ENCODE results near the gene FTH1. TPM values are rescaled to one million over a fixed set of nuclear protein-coding genes. Genes with fewer than 3 reads are reported as not detected.

Gene FTH1
- total and polyA plus RNA-seq, 5 experiments from 2014 or later, result 571 to 2,491 (median 1,933) TPM

- H3K4me3 Mint-ChIP-seq, result no peak overlapping the region
- H3K27me3 Mint-ChIP-seq, result peaks cover 3 to 13% (median 9%) of the 10 kb centered on the region in 5 donors
- DNase-seq (no peak), ATAC-seq (no peak)
- H3K36me3 Mint-ChIP-seq, result no peaks in the 10 kb centered on the region
- POLR2A ChIA-PET, result no interaction called here
- peaks cover 0 to 6% (median 1%) of the 10 kb centered on the region in 4 donors for H3K4me1 Mint-ChIP-seq
- no peak overlapping the region for H3K27ac Mint-ChIP-seq
- no peaks in the 10 kb centered on the region for H3K9me3 Mint-ChIP-seq
Observed at GRCh38 chr11:61925736-61926135, 41.7 kb downstream of the FTH1 start.

- ATAC-seq (no peak), DNase-seq (peak in 1 of 10 donors; percentile 15)
- peak overlapping the region in 1 of 10 donors; percentile 58 for H3K27ac Mint-ChIP-seq
- peaks cover 0 to 6% (median 1%) of the 10 kb centered on the region in 4 donors for H3K4me1 Mint-ChIP-seq
- no peaks in the 10 kb centered on the region for H3K9me3 Mint-ChIP-seq
- peaks cover 5 to 28% (median 16%) of the 10 kb centered on the region in 5 donors for H3K27me3 Mint-ChIP-seq
- H3K4me3 Mint-ChIP-seq, result no peak overlapping the region
- POLR2A ChIA-PET, result no interaction called here
- no peaks in the 10 kb centered on the region for H3K36me3 Mint-ChIP-seq
Observed at GRCh38 chr11:61924064-61924455, 43.4 kb downstream of the FTH1 start.

GRCh38 chr11:61923166-61924063 is 44.0 kb downstream of the FTH1 start:
- no peaks in the 10 kb centered on the region for H3K9me3 Mint-ChIP-seq
- POLR2A ChIA-PET, result no interaction called here
- ATAC-seq (no peak), DNase-seq (peak in 1 of 10 donors; percentile 11)
- H3K27me3 Mint-ChIP-seq, result peaks cover 11 to 35% (median 23%) of the 10 kb centered on the region in 5 donors
- H3K27ac Mint-ChIP-seq, result peak overlapping the region in 1 of 10 donors; percentile 17
- no peak overlapping the region for H3K4me3 Mint-ChIP-seq
- no peaks in the 10 kb centered on the region for H3K36me3 Mint-ChIP-seq
- peaks cover under 1 to 6% (median 2%) of the 10 kb centered on the region in 4 donors for H3K4me1 Mint-ChIP-seq

- H3K4me1 Mint-ChIP-seq, result peaks cover 8 to 15% (median 9%) of the 10 kb centered on the region in 4 donors
- DNase-seq, result peak in 1 of 10 donors; percentile 10
- no peaks in the 10 kb centered on the region for H3K9me3 Mint-ChIP-seq
- POLR2A ChIA-PET, result no interaction called here
- no peak overlapping the region for H3K4me3 Mint-ChIP-seq
- H3K27me3 Mint-ChIP-seq, result peaks cover 19 to 43% (median 32%) of the 10 kb centered on the region in 5 donors
- no peak for ATAC-seq
- H3K27ac Mint-ChIP-seq, result no peak overlapping the region
- no peaks in the 10 kb centered on the region for H3K36me3 Mint-ChIP-seq
Observed at GRCh38 chr11:61922539-61922938, 44.9 kb downstream of the FTH1 start.

- peaks cover 8 to 15% (median 12%) of the 10 kb centered on the region in 4 donors for H3K4me1 Mint-ChIP-seq
- peaks cover 21 to 46% (median 35%) of the 10 kb centered on the region in 5 donors for H3K27me3 Mint-ChIP-seq
- H3K9me3 Mint-ChIP-seq, result no peaks in the 10 kb centered on the region
- no peak for ATAC-seq
- peak in 1 of 10 donors; percentile 5 for DNase-seq
- no peaks in the 10 kb centered on the region for H3K36me3 Mint-ChIP-seq
- H3K27ac Mint-ChIP-seq, result no peak overlapping the region
- peak overlapping the region in 1 of 10 donors; percentile 48 for H3K4me3 Mint-ChIP-seq
- POLR2A ChIA-PET, result no interaction called here
Observed at GRCh38 chr11:61921446-61921845, 46.0 kb downstream of the FTH1 start.

- POLR2A ChIA-PET, result no interaction called here
- Mint-ChIP-seq H3K27ac (peak overlapping the region in 1 of 10 donors; percentile 59), H3K4me3 (peak overlapping the region in 1 of 10 donors; percentile 22)
Observed at GRCh38 chr11:61919705-61920631, 47.5 kb downstream of the FTH1 start.

GRCh38 chr11:61918938-61919704 is 48.3 kb downstream of the FTH1 start:
- peaks cover 8 to 15% (median 13%) of the 10 kb centered on the region in 4 donors for H3K4me1 Mint-ChIP-seq
- H3K36me3 Mint-ChIP-seq, result no peaks in the 10 kb centered on the region
- ATAC-seq, result no peak
- H3K4me3 Mint-ChIP-seq, result peak overlapping the region in 2 of 10 donors; percentile 35 to 76
- peak in 1 of 10 donors; percentile 9 for DNase-seq
- H3K27ac Mint-ChIP-seq, result peak overlapping the region in 1 of 10 donors; percentile 5
- peaks cover 0 to 2% (median 0%) of the 10 kb centered on the region in 9 donors for H3K9me3 Mint-ChIP-seq
- POLR2A ChIA-PET, result no interaction called here
- peaks cover 35 to 67% (median 52%) of the 10 kb centered on the region in 5 donors for H3K27me3 Mint-ChIP-seq

More at GRCh38 chr11:61919705-61920631, 47.5 kb downstream of the FTH1 start:
- H3K4me1 Mint-ChIP-seq, result peaks cover 8 to 15% (median 13%) of the 10 kb centered on the region in 4 donors
- peaks cover 29 to 60% (median 44%) of the 10 kb centered on the region in 5 donors for H3K27me3 Mint-ChIP-seq
- DNase-seq (peak in 1 of 10 donors; percentile 16), ATAC-seq (no peak)
- no peaks in the 10 kb centered on the region for H3K36me3 Mint-ChIP-seq
- H3K9me3 Mint-ChIP-seq, result peaks cover 0 to 2% (median 0%) of the 10 kb centered on the region in 9 donors

- DNase-seq, result peak in 1 of 10 donors; percentile 7
- H3K36me3 Mint-ChIP-seq, result no peaks in the 10 kb centered on the region
- H3K9me3 Mint-ChIP-seq, result peaks cover 0 to 2% (median 0%) of the 10 kb centered on the region in 9 donors
- H3K4me3 Mint-ChIP-seq, result peak overlapping the region; percentile 36 to 83 (median 73)
- POLR2A ChIA-PET, result no interaction called here
- no peak for ATAC-seq
- peaks cover 38 to 73% (median 59%) of the 10 kb centered on the region in 5 donors for H3K27me3 Mint-ChIP-seq
- H3K27ac Mint-ChIP-seq, result peak overlapping the region in 2 of 10 donors; percentile 21 to 28
- peaks cover 8 to 15% (median 13%) of the 10 kb centered on the region in 4 donors for H3K4me1 Mint-ChIP-seq
Observed at GRCh38 chr11:61918251-61918937, 49.0 kb downstream of the FTH1 start.

GRCh38 chr11:61917334-61918109 is 49.9 kb downstream of the FTH1 start, which contains the start of gene RAB3IL1:
Gene RAB3IL1, minus strand, starts transcription at chr11:61917566. Its CDS starts 199 bp downstream, at chr11:61917367.
- H3K4me1 Mint-ChIP-seq, result peaks cover 8 to 14% (median 13%) of the 10 kb centered on the region in 4 donors
- peak; percentile 46 to 54 for ATAC-seq
- peak within 1 kb of the TSS; percentile 57 to 83 (median 73) for H3K4me3 Mint-ChIP-seq
- peaks cover 41 to 81% (median 66%) of the 10 kb centered on the region in 5 donors for H3K27me3 Mint-ChIP-seq
- H3K9me3 Mint-ChIP-seq, result peaks cover 0 to 2% (median 0%) of the 10 kb centered on the region in 9 donors
- H3K36me3 Mint-ChIP-seq, result no peaks in the 10 kb centered on the region
- H3K27ac Mint-ChIP-seq, result peak within 1 kb of the TSS in 2 of 10 donors; percentile 28 to 52
- DNase-seq, result peak in 1 of 10 donors; percentile 28
- POLR2A ChIA-PET, result no interaction called here

GRCh38 chr11:61916737-61917333 is 50.6 kb downstream of the FTH1 start:
- peaks cover 8 to 15% (median 13%) of the 10 kb centered on the region in 4 donors for H3K4me1 Mint-ChIP-seq
- peaks cover 41 to 88% (median 69%) of the 10 kb centered on the region in 5 donors for H3K27me3 Mint-ChIP-seq
- DNase-seq, result no peak
- no peak overlapping the region for H3K27ac Mint-ChIP-seq
- ATAC-seq, result peak; percentile 28 to 34
- peak overlapping the region in 9 of 10 donors; percentile 23 to 77 (median 52) for H3K4me3 Mint-ChIP-seq
- no peaks in the 10 kb centered on the region for H3K36me3 Mint-ChIP-seq
- H3K9me3 Mint-ChIP-seq, result peaks cover 0 to 2% (median 0%) of the 10 kb centered on the region in 9 donors
- POLR2A ChIA-PET, result no interaction called here

Measured in naive thymus-derived CD8-positive, alpha-beta T cell (primary cell).